Memory B cell (primary cell): ENCODE measurements around the gene GPAM.
"Not testable (repeated sequence)": the region's sequence is repeated elsewhere in the genome, so short reads cannot be mapped to it uniquely, and the experiment has no call there.

ENCODE experiments used
- ATAC-seq: fragments of 150-1000 bp; cut with Tn5 transposase; 2 replicates; pipeline ENCODE4 v1.10.0; 2021; ENCODE audit warnings: low read depth, mild to moderate bottlenecking, moderate library complexity
- DNase-seq, 2 donors: peaks; one replicate each; pipeline ENCODE4 v3.0.0; 2022; ENCODE audit warnings: low spot score in 2 of 2
- H3K27ac Mint-ChIP-seq: one replicate; pipeline ENCODE4 v1.8.0; 2022; ENCODE audit warnings: mild to moderate bottlenecking, moderate library complexity, mixed read lengths
- H3K27me3 Mint-ChIP-seq: one replicate; pipeline ENCODE4 v1.8.0; 2022; ENCODE audit warnings: mixed read lengths
- H3K36me3 Mint-ChIP-seq: one replicate; pipeline ENCODE4 v1.8.0; 2022; ENCODE audit warnings: mild to moderate bottlenecking, mixed read lengths
- H3K4me1 Mint-ChIP-seq: one replicate; pipeline ENCODE4 v1.8.0; 2022; ENCODE audit warnings: mixed read lengths
- H3K4me3 Mint-ChIP-seq: one replicate; pipeline ENCODE4 v1.8.0; 2022; ENCODE audit warnings: mild to moderate bottlenecking, moderate library complexity, mixed read lengths
- H3K9me3 Mint-ChIP-seq: one replicate; pipeline ENCODE4 v1.8.0; 2022; ENCODE audit warnings: mixed read lengths

Gene GPAM, protein sequence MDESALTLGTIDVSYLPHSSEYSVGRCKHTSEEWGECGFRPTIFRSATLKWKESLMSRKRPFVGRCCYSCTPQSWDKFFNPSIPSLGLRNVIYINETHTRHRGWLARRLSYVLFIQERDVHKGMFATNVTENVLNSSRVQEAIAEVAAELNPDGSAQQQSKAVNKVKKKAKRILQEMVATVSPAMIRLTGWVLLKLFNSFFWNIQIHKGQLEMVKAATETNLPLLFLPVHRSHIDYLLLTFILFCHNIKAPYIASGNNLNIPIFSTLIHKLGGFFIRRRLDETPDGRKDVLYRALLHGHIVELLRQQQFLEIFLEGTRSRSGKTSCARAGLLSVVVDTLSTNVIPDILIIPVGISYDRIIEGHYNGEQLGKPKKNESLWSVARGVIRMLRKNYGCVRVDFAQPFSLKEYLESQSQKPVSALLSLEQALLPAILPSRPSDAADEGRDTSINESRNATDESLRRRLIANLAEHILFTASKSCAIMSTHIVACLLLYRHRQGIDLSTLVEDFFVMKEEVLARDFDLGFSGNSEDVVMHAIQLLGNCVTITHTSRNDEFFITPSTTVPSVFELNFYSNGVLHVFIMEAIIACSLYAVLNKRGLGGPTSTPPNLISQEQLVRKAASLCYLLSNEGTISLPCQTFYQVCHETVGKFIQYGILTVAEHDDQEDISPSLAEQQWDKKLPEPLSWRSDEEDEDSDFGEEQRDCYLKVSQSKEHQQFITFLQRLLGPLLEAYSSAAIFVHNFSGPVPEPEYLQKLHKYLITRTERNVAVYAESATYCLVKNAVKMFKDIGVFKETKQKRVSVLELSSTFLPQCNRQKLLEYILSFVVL

DNA sequence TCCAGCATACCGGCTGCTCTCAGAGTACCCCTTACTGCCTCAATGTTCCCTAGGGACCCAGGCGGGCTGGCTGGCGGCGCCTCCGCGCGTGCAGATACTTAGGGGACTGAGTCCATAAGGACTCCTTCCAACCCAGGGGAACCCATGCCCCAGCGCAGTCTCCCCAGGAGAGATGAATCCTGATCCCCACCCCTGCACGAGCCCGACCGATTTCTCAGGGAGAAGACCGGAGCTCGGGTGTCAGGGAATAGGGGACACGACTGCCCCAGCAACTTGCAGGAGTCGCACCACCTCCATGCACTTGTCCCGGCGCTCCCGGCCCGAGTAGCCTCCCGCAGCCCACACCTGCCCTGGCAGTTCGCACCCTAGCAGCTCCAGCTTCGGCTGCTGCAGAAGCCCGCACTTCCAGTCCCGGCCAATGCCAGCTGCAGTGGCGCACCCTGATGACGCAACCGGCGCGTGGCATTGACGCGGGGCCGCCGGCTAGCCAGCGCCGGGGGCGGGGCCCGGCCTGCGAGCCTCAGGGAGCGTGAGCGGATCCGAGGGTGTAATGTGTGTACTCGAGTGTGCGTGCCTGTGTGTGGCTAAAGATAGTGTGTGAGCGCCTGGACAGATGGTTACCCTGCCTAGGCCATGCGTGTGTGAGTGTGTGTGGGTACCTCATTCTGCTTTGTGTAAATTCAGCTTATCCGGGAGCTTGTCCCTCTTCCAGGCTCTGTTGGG is at the start of gene GPAM:
TSS of gene GPAM (minus strand) at position 437 of the 723 bp plus-strand sequence. CDS start 1,981 bp downstream, outside the sequence.
- ATAC-seq, result peak; percentile 95
- peak within 1 kb of the TSS; percentile 95 for H3K27ac Mint-ChIP-seq

DNA sequence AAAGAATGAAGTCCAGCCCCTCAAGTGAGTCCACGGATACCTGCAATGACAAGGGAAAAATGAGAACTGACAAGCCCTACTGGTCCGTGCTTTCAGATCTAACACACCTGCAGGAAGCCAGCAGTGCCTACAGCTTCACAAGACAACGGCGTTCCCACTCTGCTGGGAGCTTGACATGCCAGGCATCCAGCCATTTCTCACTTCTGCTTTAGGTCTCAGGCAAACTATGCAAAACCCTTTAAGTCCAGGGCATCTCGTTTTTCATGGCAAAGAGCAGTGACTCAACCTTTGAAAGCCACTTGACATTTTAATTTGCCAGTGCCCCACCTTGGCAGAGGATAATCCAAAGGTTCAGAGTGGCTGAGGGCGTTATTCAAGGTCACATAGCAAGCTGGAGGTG is 49.1 kb upstream of the GPAM start:
- peak overlapping the region; percentile 49 for H3K27ac Mint-ChIP-seq
- ATAC-seq (peak; percentile 39), DNase-seq (no peak)
- peaks cover 1% of the 10 kb centered on the region for H3K9me3 Mint-ChIP-seq
- H3K36me3 Mint-ChIP-seq, result no peaks in the 10 kb centered on the region
- H3K4me1 Mint-ChIP-seq, result peaks cover 28% of the 10 kb centered on the region
- no peak overlapping the region for H3K4me3 Mint-ChIP-seq
- H3K27me3 Mint-ChIP-seq, result no peaks in the 10 kb centered on the region

More for the DNA sequence above, at the start of gene GPAM:
- Mint-ChIP-seq H3K36me3 (peaks cover 8% of the 10 kb centered on the region), H3K4me1 (peaks cover 12% of the 10 kb centered on the region), H3K27me3 (no peaks in the 10 kb centered on the region), H3K4me3 (peak within 1 kb of the TSS; percentile 86), H3K9me3 (peaks cover 2% of the 10 kb centered on the region)
- peak; percentile 100 for DNase-seq

DNA sequence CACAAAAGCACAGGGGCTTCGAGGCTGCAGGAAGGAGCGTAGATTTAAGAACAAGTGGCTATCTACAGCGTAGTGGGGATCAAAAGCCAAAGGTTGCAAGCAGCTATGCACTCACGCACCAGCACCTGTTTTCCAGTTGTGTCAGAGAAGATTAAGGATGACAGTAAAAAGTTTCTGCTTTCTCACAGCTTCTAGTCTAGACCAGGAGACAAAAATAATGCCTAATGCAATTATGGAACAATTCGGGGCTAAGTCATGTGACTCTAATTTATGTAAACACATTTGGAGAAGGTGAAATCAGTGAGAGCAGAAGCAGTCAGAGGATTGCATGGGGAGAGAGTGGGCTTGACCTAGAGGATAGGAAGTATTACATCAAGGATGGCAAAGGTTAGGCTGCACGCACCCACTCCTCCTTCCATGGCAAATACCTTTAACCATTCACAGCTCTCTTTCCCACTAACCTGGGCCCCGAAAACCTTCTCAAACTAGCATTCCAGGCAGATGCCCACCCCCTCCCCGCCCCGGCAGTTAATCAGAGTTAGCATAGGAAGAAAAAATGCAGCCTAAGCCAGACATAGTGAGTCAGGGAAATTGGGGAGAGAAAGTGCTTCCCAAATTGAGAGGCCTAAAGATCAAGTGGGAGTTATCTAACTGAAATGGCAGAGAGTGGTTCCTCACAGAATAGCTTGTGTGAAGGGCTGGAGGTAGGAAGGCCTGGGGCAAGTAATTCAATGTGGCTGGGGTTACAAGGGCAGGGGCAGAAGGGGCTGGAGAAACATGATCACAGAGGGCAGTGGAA is 48.2 kb upstream of the GPAM start:
- no peak for DNase-seq
- H3K36me3 Mint-ChIP-seq, result no peaks in the 10 kb centered on the region
- H3K27ac Mint-ChIP-seq, result peak overlapping the region; percentile 49
- H3K4me1 Mint-ChIP-seq, result peaks cover 28% of the 10 kb centered on the region
- no peak for ATAC-seq
- H3K27me3 Mint-ChIP-seq, result no peaks in the 10 kb centered on the region
- H3K9me3 Mint-ChIP-seq, result peaks cover 1% of the 10 kb centered on the region
- no peak overlapping the region for H3K4me3 Mint-ChIP-seq

DNA sequence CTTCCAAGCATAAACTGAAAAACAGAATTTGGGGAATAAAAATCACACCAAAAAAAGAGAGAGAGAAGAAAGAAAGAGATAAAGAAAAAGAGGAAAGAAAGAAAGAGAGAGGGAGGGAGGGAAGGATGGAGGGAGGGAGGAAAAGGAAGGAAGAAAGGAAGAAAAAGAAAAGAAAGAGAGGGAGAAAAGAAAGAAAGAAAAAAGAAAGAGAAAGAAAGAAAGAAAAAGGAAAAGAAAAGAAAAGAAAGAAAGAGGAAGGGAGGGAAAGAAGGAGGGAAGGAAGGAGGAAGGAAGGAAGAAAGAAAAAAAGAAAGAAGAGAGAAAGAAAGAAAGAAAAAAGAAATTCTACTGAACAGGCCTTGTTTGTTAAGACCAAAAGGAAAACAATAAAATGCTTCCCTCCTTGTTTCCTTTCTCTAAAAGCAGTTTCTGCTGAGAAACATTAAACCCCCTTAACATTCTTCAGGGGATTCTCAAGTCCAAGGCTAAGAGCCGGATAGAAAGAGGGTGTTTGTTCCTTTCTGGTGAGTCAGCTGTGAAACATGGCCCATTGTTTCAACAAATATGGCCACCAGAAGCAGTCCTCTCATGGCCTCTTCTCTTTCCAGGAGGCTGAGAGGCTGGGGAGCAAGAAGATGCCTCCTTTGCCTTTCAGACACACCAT is 46.9 kb upstream of the GPAM start:
- Mint-ChIP-seq H3K27me3 (peaks cover 1% of the 10 kb centered on the region), H3K27ac (no peak overlapping the region), H3K9me3 (peaks cover 6% of the 10 kb centered on the region), H3K4me1 (peaks cover 28% of the 10 kb centered on the region), H3K36me3 (no peaks in the 10 kb centered on the region), H3K4me3 (no peak overlapping the region)
- DNase-seq (no peak), ATAC-seq (no peak)

DNA sequence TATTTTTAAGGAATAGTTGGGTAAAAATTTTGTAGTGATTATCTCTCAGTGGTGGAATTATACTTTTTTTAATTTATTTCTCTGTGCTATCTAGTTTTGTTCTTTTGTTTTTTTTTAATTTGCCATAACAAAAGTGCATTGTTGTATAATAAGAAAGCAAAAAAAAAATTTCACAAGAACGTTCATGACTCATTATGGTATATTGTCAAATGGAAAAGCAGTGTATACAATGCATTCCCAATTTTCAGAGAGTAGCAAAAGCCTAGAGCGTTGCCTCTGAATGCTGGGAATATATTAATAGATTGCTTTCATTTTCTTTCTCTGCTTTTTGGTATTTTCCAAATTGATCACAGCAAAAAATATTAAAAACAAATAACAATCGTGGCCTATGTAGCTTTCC is 46.3 kb upstream of the GPAM start:
- H3K4me3 Mint-ChIP-seq, result no peak overlapping the region
- H3K36me3 Mint-ChIP-seq, result no peaks in the 10 kb centered on the region
- DNase-seq, result no peak
- H3K27me3 Mint-ChIP-seq, result peaks cover 1% of the 10 kb centered on the region
- peaks cover 6% of the 10 kb centered on the region for H3K9me3 Mint-ChIP-seq
- H3K4me1 Mint-ChIP-seq, result peaks cover 28% of the 10 kb centered on the region
- no peak overlapping the region for H3K27ac Mint-ChIP-seq
- no peak for ATAC-seq

DNA sequence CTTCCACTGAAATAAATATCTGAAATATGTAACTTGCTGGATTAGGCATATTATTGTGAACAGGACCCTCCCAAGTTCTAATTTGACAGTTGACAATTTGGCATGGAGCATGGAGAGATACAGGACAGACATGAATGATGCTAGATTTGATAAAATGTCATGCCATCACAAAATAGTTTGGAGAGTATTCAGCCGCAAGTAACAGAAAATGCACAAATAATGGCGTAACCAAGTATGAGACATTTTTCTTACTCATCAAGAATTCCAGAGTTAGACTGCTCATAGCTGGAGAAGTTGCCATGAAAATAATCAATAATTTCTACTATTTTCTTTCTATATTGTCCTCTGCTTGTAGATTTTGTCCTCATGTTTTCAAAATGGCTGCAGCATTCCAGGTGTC is 45.5 kb upstream of the GPAM start:
- no peaks in the 10 kb centered on the region for H3K36me3 Mint-ChIP-seq
- no peak for ATAC-seq
- H3K27ac Mint-ChIP-seq, result no peak overlapping the region
- no peak for DNase-seq
- peaks cover 25% of the 10 kb centered on the region for H3K4me1 Mint-ChIP-seq
- peaks cover 5% of the 10 kb centered on the region for H3K9me3 Mint-ChIP-seq
- H3K4me3 Mint-ChIP-seq, result no peak overlapping the region
- peaks cover 1% of the 10 kb centered on the region for H3K27me3 Mint-ChIP-seq

DNA sequence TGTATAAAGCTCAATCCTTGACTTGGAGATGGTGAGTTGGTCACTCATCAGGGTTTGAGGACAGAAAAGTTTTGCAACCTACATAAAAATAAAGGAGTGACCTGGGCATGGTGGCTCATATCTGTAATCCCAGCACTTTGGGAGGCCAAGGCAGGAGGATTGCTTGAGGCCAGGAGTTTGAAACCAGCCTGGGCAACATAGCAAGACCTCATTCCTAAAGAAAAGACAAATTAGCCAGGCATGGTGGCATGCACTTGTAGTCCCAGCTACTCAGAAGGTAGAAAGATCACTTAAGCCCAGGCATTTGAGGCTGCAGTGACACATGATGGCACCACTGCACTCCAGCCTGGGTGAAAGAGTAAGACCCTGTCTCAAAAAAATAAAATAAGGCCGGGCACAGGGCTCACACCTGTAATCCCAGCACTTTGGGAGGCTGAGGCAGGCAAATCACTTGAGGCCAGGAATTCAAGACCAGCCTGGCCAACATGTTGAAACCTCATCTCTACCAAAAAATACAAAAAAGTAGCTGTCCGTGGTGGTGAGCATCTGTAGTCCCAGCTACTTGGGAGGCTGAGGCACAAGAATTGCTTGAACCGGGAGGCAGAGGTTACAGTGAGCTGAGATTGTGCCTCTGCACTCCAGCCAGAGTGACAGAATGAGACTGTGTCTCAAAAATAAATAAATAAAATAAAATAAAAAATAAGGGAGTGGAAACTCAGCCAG is 45.0 kb upstream of the GPAM start:
- not testable (repeated sequence) for DNase-seq, H3K27me3 Mint-ChIP-seq, H3K4me3 Mint-ChIP-seq, H3K36me3 Mint-ChIP-seq, H3K27ac Mint-ChIP-seq, ATAC-seq, H3K9me3 Mint-ChIP-seq
- H3K4me1 Mint-ChIP-seq, result peaks cover 24% of the 10 kb centered on the region

DNA sequence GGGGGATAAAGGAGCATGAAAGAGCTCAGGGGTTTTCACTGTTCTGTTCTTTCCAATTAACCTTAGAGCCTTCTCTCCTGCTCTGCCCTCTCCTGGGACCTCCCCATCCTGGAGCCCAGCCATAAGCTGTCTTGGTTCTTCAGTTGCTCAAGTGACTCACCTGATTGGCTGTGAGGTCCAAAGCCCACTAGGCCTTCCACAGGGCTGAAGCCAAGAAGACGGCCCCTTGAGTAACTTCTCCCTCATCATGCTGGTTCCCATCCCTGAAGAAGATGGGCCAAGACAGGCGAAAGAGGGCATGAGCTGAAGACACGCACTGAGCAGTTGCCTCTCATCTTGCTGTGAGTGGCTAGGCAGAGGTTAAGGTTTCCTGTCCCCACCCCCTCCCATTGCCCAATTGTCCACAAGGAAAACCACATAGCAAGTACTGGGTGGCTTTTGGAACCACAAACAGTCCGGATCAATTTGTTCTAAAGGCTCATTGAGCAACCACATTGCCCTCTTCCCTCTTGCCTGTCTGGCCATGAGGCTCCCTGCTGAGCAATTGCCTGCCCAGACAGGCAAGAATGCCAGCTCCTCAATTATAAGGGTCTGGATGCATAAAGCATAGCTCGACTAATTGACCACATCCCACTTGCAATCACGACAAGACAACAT is 43.9 kb upstream of the GPAM start:
- peaks cover 1% of the 10 kb centered on the region for H3K27me3 Mint-ChIP-seq
- no peak overlapping the region for H3K27ac Mint-ChIP-seq
- H3K36me3 Mint-ChIP-seq, result no peaks in the 10 kb centered on the region
- H3K4me3 Mint-ChIP-seq, result no peak overlapping the region
- ATAC-seq (no peak), DNase-seq (no peak)
- H3K4me1 Mint-ChIP-seq, result peaks cover 14% of the 10 kb centered on the region
- peaks cover 5% of the 10 kb centered on the region for H3K9me3 Mint-ChIP-seq

DNA sequence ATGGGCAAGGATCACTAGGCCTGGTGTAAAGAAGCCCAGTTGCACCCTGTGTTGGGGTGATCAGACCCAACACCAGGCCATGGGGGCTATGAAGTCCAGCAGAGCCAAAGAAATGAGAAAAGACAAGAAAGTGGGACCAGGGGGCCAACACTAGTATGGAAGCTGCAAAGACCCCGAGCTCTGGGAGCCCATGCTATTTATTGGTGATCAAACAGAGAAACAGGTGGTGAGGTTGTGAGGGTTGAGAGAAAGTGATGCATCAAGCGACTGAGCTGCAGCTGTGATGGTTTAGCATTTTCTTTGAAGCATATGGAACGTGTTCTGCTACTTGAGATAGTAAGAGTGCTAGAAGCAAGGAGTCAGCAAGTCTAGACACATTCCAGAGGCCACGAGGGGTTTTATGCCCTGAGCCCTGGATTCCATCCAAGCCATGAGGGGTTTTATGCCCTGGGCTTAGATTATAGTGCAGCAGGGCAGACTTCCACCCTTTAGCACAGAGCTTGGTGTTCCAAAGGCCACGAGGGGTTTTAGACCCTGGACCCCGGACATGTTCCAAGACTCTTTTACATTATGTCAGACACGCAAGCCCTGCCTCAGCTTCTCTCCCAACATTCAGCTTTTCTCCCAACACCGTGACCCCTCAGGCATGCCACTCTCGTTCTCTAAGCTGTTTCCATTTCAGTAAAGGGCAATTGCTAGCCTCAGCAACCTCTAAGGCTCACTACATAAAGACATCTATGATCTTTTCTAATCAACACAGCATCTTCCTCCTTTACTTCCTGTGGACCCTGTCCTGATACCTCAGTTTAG is 43.1 kb upstream of the GPAM start:
- no peak overlapping the region for H3K4me3 Mint-ChIP-seq
- peaks cover 5% of the 10 kb centered on the region for H3K9me3 Mint-ChIP-seq
- no peak overlapping the region for H3K27ac Mint-ChIP-seq
- H3K36me3 Mint-ChIP-seq, result no peaks in the 10 kb centered on the region
- no peak for ATAC-seq
- no peak for DNase-seq
- peaks cover 1% of the 10 kb centered on the region for H3K27me3 Mint-ChIP-seq
- H3K4me1 Mint-ChIP-seq, result peaks cover 8% of the 10 kb centered on the region

DNA sequence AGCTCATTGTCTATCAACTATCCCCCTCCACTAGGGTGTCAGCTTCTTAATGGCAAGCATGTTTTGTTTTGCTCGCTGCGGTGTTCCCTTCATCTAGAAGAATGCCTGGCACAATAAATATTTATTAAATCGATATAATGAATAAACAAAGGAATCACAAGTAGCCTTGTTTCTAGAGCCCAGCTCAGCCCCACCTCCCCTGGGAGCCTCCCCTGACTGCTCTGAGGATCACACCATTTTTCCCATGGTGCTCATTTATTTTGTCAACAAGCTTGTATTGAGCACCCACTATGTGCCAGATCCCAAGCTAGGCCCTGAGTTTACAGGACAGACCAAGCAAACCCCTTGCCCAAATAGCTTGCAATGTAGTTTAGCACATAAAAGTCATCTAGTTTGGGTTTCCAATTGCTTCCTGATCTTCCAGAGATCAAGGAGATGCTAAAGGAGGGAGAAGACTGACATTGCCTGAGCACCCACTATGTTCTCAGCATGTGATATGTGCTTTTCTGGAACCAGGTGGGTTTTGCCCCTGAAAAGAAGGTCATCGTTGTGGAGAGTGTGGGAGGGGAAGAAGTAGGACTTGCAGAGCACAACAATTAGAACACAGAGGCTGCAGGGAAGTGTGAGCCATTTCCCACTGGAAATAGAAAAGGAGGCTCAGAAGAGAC is 42.3 kb upstream of the GPAM start:
- Mint-ChIP-seq H3K4me1 (peaks cover under 1% of the 10 kb centered on the region), H3K4me3 (no peak overlapping the region), H3K9me3 (peaks cover 5% of the 10 kb centered on the region), H3K36me3 (no peaks in the 10 kb centered on the region), H3K27ac (no peak overlapping the region), H3K27me3 (peaks cover 1% of the 10 kb centered on the region)
- ATAC-seq (no peak), DNase-seq (no peak)

DNA sequence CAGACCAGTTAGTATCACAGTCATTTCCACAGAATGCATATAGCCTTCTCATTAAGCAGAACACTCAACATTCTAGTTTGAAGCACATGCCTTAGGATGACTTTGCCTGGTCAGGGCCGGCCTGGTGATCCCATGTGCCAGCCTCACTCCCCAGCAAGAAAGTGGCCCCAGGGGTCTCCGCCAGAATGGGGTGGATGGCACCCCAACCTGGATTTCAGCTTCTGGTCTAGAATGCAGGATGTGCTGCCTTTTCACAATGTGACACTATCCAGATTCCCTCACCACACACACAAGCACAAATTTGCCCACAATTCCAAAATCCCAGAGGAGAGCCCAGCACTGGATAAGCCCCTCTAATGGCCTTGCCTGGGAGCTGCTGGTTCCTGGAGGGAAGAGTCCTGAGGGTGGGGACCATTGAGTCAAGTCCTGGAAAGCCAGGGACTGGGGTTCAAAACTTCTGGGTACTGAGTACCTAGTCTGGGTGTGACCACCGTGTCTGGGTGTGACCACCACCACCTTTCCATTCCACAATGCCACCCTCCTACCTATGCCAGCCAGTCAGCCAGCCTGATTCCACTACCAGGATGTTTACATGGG is 41.5 kb upstream of the GPAM start:
- peaks cover 1% of the 10 kb centered on the region for H3K27me3 Mint-ChIP-seq
- H3K4me1 Mint-ChIP-seq, result no peaks in the 10 kb centered on the region
- no peak for DNase-seq
- no peak for ATAC-seq
- peaks cover 5% of the 10 kb centered on the region for H3K9me3 Mint-ChIP-seq
- H3K4me3 Mint-ChIP-seq, result no peak overlapping the region
- no peak overlapping the region for H3K27ac Mint-ChIP-seq
- peaks cover 2% of the 10 kb centered on the region for H3K36me3 Mint-ChIP-seq
